IPS DF 4.7 (cell line): ENCODE measurements around the gene SERPINB1.
"Not testable (repeated sequence)": the region's sequence is repeated elsewhere in the genome, so short reads cannot be mapped to it uniquely, and the experiment has no call there.

Source experiments
- DNase-seq: peaks from one replicate; pipeline ENCODE4 v3.0.0-alpha.2; 2013; ENCODE audit warnings: low spot score; ENCODE audit errors: extremely low read depth

Gene SERPINB1

GRCh38 chr6:2866171-2866846, 24.6 kb upstream of the SERPINB1 start:
- DNase-seq, result no peak

- no peak for DNase-seq
These were observed 24.1 kb upstream of the SERPINB1 start for GRCh38 chr6:2865694-2866151.

- no peak for DNase-seq
These were observed 23.6 kb upstream of the SERPINB1 start for GRCh38 chr6:2865270-2865669.

- no peak for DNase-seq
These were observed 22.2 kb upstream of the SERPINB1 start for GRCh38 chr6:2863901-2864300.

DNA sequence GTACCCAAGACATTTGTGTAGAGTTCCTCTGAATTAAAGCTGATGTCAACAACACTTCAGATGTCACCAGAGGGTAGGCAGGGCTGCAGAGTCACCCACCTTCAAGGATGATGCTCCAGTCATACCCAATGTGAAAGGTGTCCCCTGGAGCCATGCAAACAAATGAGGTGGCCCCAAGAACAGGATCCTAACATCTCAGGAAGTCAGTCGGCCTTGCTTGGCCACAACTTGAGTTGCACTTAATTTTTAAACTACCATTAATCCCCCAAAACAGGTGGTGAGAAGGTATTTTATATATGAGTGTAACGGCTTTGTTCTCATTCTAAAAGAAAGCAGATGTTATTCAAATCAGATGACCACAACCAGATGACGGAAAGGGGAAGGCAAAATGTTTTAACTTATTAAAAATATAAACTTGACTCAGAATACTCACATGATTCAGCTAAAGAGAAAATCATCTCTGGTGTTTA, 21.1 kb upstream of the SERPINB1 start:
- no peak for DNase-seq

DNA sequence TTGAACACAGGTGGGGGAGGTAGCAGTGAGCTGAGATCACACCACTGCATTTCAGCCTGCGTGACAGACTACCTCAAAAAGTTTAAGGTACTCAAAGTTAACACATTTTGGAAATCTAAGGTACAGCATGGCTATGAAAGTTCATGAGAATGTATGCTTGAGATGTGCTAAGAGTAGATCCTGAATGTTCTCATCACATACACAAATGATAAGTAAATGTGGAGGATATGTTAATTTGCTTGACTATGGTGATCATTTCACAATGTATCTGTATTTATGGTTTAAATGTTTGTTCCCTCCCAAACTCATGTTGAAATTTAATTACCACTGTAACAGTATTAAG, 20.1 kb upstream of the SERPINB1 start:
- no peak for DNase-seq

- no peak for DNase-seq
These were observed 19.6 kb upstream of the SERPINB1 start for GRCh38 chr6:2861060-2861821.

GRCh38 chr6:2860706-2861059, 19.0 kb upstream of the SERPINB1 start:
- not testable (repeated sequence) for DNase-seq

DNA sequence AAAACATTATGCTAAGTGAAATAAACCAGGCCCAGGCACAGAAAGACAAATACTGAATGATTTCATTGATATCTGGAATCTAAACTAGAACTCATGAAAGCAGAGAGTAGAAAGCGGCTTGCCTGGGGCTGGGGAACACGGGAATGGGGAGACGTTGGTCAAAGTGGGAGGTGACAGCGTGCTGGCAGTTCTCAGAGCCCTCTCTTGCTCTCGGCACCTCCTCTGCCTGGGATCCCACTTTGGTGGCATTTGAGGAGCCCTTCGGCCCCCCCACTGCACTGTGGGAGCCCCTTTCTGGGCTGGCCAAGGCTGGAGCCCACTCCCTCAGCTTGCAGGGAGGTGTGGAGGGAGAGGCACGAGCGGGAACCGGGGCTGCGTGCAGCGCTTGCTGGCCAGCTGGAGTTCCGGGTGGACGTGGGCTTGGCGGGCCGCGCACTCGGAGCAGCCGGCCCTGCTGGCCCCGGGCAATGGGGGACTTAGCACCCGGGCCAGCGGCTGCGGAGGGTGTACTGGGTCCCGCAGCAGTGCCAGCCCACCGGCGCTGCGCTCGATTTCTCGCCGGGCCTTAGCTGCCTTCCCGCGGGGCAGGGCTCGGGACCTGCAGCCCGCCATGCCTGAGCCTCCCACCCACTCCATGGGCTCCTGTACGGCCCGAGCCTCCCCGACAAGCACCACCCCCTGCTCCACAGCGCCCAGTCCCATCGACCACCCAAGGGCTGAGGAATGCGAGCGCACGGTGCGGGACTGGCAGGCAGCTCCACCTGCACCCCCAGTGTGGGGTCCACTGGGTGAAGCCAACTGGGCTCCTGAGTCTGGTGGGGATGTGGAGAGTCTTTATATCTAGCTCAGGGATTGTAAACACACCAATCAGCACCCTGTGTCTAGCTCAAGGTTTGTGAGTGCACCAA, 18.4 kb upstream of the SERPINB1 start:
- DNase-seq, result not testable (repeated sequence)

DNA sequence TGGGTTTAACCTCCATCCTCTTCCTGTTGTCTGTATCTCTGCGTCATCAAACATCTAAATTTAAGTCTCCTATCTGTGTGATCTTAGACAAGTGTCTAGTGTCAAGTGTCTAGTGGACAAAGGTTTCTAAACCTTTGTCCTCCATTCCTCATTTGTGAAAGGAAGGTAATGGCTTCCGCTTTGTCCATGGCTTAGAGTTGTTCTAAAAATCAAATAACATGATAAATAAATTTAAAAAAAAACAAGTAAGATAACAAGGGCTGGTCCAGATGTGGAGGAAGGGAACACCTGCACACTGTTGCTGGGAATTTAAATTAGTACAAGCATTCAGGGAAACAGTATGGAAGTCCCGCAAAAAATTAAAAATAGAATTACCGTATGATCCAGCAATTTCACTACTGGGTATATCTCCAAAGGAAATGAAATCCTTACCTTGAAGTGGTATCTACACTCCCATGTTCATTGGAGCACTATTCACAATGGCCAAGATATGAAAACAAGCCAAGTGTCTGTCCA, 17.6 kb upstream of the SERPINB1 start:
- DNase-seq, result no peak

DNA sequence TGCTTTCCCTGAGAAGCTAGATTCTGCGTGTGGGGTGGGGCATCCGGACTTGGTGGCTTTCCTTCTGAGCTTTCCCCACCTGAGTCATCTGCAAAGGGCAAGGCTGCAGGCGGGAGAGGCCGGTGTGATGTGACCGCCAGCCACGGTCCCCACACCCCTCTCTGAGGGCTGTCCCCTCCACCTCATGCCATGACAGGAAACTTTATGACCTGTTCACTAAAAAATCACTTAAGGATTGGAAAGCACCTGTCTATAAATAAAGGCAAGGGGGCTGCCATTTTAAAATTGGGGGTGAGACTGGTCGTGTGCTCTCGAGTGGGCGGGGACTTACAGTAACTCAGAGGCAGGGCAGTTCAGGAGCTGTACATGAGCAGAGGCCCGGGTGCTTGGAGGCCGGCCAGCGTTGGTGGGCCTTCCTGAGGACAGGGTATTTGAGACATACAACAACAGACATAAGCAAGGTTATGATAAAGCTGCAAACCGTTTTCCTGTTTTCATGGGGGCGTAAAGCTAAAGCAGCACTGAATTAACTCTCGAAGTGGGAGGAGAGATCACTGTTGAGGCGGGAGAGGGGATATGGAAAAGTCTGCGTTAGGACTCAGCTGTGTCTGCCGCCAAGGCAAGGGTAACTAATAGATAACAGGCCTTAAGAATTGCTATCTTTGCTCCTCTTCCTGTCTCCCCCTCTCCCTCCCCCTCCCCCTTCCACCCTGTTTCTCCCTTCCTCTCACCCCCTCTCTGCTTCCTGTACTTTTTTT, 16.1 kb upstream of the SERPINB1 start:
- DNase-seq, result no peak

- DNase-seq, result no peak
These were observed 15.5 kb upstream of the SERPINB1 start for GRCh38 chr6:2857185-2857579.

DNA sequence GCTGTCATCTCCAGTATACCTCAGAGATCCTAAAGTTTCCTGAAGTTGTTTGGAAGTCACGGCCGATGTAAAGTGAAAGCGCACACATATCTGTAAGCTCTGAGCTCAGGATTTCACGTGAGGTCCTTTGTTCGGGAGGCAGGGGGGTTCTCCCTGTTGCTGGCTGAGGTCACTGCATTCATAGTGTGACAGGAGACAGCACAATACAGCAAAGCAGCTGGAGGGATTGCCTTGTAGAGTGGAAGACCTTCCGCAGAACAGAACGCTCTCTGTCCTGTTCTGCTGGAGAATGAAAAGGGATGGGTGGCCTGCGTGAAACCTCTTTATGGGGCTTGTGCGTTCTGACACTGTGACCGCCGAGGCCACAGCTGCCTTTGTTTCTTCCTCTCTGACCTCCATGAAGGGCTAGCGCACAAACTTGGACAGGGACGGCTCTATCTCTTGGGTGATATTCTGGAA, 13.4 kb upstream of the SERPINB1 start:
- DNase-seq, result no peak

- no peak for DNase-seq
These were observed 12.8 kb upstream of the SERPINB1 start for GRCh38 chr6:2854396-2854982.

DNA sequence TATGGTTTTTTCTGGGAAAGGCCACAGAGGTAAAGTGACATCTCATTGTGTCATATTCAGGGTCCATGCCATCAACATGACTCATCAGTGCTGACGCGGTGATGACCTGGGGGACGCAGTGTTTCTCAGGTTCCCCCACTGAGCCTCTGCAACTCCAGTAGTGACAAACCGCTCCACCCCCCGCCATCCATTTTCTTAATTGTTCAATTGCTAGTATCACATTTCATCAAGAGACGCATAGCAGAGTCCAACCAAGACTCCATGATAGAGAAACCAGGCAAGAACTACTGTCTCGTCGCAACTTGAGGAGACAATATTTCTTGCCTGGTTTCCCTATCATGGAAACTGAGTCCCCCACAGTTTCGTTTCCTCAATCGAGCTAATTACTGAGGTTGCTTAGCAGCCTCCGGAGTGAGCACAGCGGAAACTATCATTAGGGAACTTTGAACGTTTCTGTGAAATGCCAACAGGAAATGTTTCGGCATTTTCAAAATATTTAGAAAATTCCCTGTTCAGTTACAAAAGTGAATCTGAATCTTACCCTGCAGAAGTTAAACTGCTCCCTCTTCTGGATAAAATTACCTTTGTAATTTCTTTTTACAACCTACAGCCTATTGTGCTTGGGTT, 12.2 kb upstream of the SERPINB1 start:
- DNase-seq, result no peak

DNA sequence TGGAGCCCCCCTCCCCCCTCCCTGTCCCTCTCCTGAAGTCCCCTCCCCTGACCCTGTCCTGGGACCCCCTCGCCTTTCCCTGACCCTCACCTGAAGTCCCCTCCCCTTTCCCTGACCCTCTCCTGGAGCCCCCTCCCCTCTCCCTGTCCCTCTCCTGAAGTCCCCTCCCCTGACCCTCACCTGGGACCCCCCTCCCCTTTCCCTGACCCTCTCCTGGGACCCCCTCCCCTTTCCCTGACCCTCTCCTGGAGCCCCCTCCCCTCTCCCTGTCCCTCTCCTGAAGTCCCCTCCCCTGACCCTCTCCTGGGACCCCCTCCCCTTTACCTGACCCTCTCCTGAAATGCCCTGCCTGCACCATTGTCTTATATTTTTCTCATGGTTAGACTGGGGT, 11.7 kb upstream of the SERPINB1 start:
- not testable (repeated sequence) for DNase-seq

DNA sequence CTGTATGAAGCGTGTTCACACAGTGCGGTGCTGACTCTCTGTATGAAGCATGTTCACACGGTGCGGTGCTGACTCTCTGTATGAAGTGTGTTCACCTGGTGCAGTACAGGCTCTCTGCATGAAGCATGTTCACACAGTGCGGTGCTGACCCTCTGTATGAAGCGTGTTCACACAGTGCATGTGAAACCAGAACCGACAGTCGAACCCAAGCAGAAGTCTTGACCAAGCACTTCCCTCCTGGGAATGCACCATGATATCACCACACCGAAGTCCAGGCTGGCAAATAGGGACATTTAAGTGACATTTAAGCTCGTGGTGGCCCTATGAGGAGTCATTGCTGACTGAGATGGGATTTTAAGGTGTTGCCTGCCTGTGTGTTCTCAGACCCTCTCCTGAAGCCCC, 11.3 kb upstream of the SERPINB1 start:
- DNase-seq, result no peak

DNA sequence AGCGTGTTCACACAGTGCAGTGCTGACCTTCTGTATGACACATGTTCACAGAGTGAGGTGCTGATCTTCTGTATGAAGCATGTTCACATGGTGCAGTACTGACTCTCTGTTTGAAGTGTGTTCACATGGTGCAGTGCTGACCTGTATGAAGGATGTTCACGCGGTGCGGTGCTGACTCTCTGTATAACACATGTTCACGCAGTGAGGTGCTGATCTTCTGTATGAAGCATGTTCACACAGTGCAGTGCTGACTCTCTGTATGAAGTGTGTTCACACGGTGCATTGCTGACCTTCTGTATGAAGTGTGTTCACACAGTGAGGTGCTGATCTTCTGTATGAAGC, 10.8 kb upstream of the SERPINB1 start:
- DNase-seq, result no peak

DNA sequence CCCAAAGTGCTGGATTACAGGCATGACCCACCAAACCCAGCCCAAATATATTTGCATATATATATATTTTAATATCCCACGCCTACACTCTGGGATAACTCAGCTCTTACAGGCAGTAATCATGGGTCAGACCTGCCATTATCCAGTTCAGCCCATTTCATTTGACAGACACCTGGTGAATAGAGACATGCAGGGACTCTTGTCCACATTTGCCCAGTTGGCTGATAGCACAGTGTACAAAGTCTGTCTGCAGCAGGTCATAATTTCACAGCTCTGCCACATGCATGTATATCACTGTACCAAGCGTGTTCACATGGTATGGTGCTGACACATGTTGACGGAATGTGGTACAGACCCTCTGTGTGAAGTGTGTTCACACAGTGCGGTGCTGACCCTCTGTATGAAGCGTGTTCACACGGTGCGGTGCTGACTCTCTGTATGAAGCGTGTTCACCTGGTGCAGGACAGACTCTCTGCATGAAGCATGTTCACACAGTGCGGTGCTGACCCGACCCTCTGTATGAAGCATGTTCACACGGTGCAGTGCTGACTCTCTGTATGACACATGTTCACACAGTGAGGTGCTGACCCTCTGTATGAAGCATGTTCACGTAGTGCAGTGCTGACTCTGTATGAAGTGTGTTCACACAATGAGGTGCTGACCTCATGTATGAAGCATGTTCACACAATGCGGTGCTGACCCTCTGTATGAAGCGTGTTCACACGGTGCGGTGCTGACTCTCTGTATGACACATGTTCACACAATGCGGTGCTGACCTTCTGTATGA, 10.3 kb upstream of the SERPINB1 start:
- no peak for DNase-seq
